NCI-H2196 (cell line): ENCODE results near the gene PRIMPOL.
A peak's percentile ranks its signal among the peaks of the same experiment; 100 is the strongest.

Experiments used
- DNase-seq: peaks from one replicate; lab custom pipeline; 2025; ENCODE audit not compliant: unreplicated experiment; lab: John Stamatoyannopoulos, UW

PRIMPOL gene

GRCh38 chr4:184664445-184665210 lies 15.1 kb downstream of the PRIMPOL start:
- DNase-seq = no peak

- no peak for DNase-seq
These were observed 17.1 kb downstream of the PRIMPOL start for GRCh38 chr4:184666670-184667069.

- DNase-seq = no peak
These were observed 18.6 kb downstream of the PRIMPOL start for GRCh38 chr4:184668096-184668495.

GRCh38 chr4:184668511-184669114 lies 19.1 kb downstream of the PRIMPOL start:
- DNase-seq = no peak

GRCh38 chr4:184669251-184669650 lies 19.7 kb downstream of the PRIMPOL start:
- DNase-seq = no peak

GRCh38 chr4:184671101-184671500 lies 21.6 kb downstream of the PRIMPOL start:
- DNase-seq = no peak

GRCh38 chr4:184672741-184673140 lies 23.2 kb downstream of the PRIMPOL start:
- no peak for DNase-seq

GRCh38 chr4:184674011-184674410 lies 24.5 kb downstream of the PRIMPOL start:
- DNase-seq = no peak

GRCh38 chr4:184675018-184675417 lies 25.5 kb downstream of the PRIMPOL start:
- no peak for DNase-seq

GRCh38 chr4:184675821-184676492 lies 26.4 kb downstream of the PRIMPOL start:
- DNase-seq = no peak

- no peak for DNase-seq
These were observed 31.2 kb downstream of the PRIMPOL start for GRCh38 chr4:184680698-184681097.

- DNase-seq = no peak
These were observed 32.4 kb downstream of the PRIMPOL start for GRCh38 chr4:184681916-184682315.

- no peak for DNase-seq
These were observed 35.1 kb downstream of the PRIMPOL start for GRCh38 chr4:184684491-184685189.

- DNase-seq = no peak
These were observed 38.5 kb downstream of the PRIMPOL start for GRCh38 chr4:184688005-184688404.

- DNase-seq = peak; percentile 0
These were observed 38.9 kb downstream of the PRIMPOL start for GRCh38 chr4:184688447-184688846.

GRCh38 chr4:184689681-184690080 lies 40.1 kb downstream of the PRIMPOL start:
- no peak for DNase-seq

GRCh38 chr4:184693056-184693455 lies 43.5 kb downstream of the PRIMPOL start:
- no peak for DNase-seq

GRCh38 chr4:184694412-184694956 lies 44.9 kb downstream of the PRIMPOL start:
- no peak for DNase-seq

GRCh38 chr4:184695178-184695896 lies 45.8 kb downstream of the PRIMPOL start:
- no peak for DNase-seq

- DNase-seq = no peak
These were observed 48.4 kb downstream of the PRIMPOL start for GRCh38 chr4:184697956-184698355.

- DNase-seq = no peak
These were observed 50.4 kb downstream of the PRIMPOL start for GRCh38 chr4:184699941-184700340.
